PC-3 (cell line): Measurements from ENCODE around the gene PSMB2. TPM values are rescaled to one million over a fixed set of nuclear protein-coding genes. Genes with fewer than 3 reads are reported as not detected.

Experiments used
- ATAC-seq: fragments of 200-7000 bp; cut with Tn5 transposase; 2 replicates; pipeline ENCODE4 v1.9.1; 2020; ENCODE audit warnings: mild to moderate bottlenecking, moderate library complexity
- BruUV-seq: library from RNA; stranded (reverse); fragments of 400-500 nt; replicated peaks from 2 replicates; lab custom pipeline; 2021; lab: Mats Ljungman, UMichigan
- CTCF ChIA-PET: fragments of 300-600 bp; sonication (Branson Sonifier 250); formaldehyde crosslinking; loops from one replicate; lab custom pipeline; 2022; ENCODE audit warnings: antibody characterized with exemption; lab: Charles Lee
- POLR2A ChIA-PET: fragments of 300-600 bp; sonication (Branson Sonifier 250); formaldehyde crosslinking; loops from one replicate; lab custom pipeline; 2022; ENCODE audit warnings: antibody characterized with exemption; ENCODE audit not compliant: unreplicated experiment; lab: Charles Lee
- DNase-seq: peaks from one replicate; pipeline ENCODE4 v3.0.0-alpha.2; 2015
- H2AFZ ChIP-seq: fragments of 300-600 bp; sonication (generic); 2 replicates; pipeline ENCODE4 v1.6.0; 2016; ENCODE audit warnings: antibody characterized with exemption, low read length
- H3F3A ChIP-seq: fragments of 300-600 bp; sonication (generic); one replicate; pipeline ENCODE4 v1.6.0; 2017; ENCODE audit warnings: antibody characterized with exemption, low read length, control low read depth, mild to moderate bottlenecking; ENCODE audit not compliant: unreplicated experiment
- H3K27ac ChIP-seq: fragments of 300-600 bp; sonication (generic); 2 replicates; pipeline ENCODE4 v1.5.1; 2016; ENCODE audit warnings: mild to moderate bottlenecking, low read length
- H3K27me3 ChIP-seq: fragments of 300-600 bp; sonication (generic); 2 replicates; pipeline ENCODE4 v1.6.1; 2016; ENCODE audit warnings: low read length, mixed read lengths
- H3K36me3 ChIP-seq: fragments of 300-600 bp; sonication (generic); 2 replicates; pipeline ENCODE4 v1.6.1; 2016; ENCODE audit warnings: low read depth, mixed run types, low read length, mixed read lengths
- H3K4me1 ChIP-seq: fragments of 300-600 bp; sonication (generic); 2 replicates; pipeline ENCODE4 v1.5.1; 2016; ENCODE audit warnings: low read length; ENCODE audit not compliant: insufficient read depth
- H3K4me2 ChIP-seq: fragments of 300-600 bp; sonication (generic); 2 replicates; pipeline ENCODE4 v1.6.0; 2016; ENCODE audit warnings: low read length
- H3K4me3 ChIP-seq: fragments of 300-600 bp; sonication (generic); 2 replicates; pipeline ENCODE4 v1.5.1; 2016; ENCODE audit warnings: mild to moderate bottlenecking, low read length, mixed read lengths
- H3K79me2 ChIP-seq: fragments of 300-600 bp; sonication (generic); 2 replicates; pipeline ENCODE4 v1.6.1; 2017; ENCODE audit warnings: low read length, mixed read lengths
- H3K9ac ChIP-seq: fragments of 300-600 bp; sonication (generic); 2 replicates; pipeline ENCODE4 v1.6.0; 2016; ENCODE audit warnings: mild to moderate bottlenecking, low read length
- H3K9me2 ChIP-seq: fragments of 300-600 bp; sonication (generic); replicated peaks from 2 replicates; pipeline ENCODE4 v1.6.1; 2016; ENCODE audit warnings: mixed run types, low read length, mixed read lengths
- H3K9me3 ChIP-seq: fragments of 300-600 bp; sonication (generic); 2 replicates; pipeline ENCODE4 v1.6.1; 2016; ENCODE audit warnings: low read length, mixed read lengths
- H4K20me1 ChIP-seq: fragments of 300-600 bp; sonication (generic); 2 replicates; pipeline ENCODE4 v1.6.1; 2016; ENCODE audit warnings: low read length, mixed read lengths
- EZH2 ChIP-seq: fragments of 300-600 bp; sonication (generic); IDR thresholded peaks from one replicate; pipeline ENCODE4 v1.6.1; 2017; ENCODE audit warnings: antibody characterized with exemption, mild to moderate bottlenecking, low read length; ENCODE audit not compliant: unreplicated experiment
- EZH2phosphoT487 ChIP-seq: fragments of 300-600 bp; sonication (generic); IDR thresholded peaks from 2 replicates; pipeline ENCODE4 v1.6.1; 2018; ENCODE audit warnings: mild to moderate bottlenecking, antibody characterized with exemption, low read length, borderline replicate concordance
- intact Hi-C: fragments of 100-400 bp; cut with micrococcal nuclease; formaldehyde crosslinking; loops from 2 replicates; pipeline ENCODE4 v1.9.0; 2023
- total RNA-seq: library from RNA; depleted of rRNA; stranded (reverse); fragments of >200 nt; gene quantifications from 2 replicates; pipeline ENCODE4 v1.2.3, GENCODE V29; 2014
- TF ChIP-seq, protein P1 (sequence below): fragments of 300-600 bp; sonication (generic); conservative IDR thresholded peaks from 2 replicates; pipeline ENCODE4 v1.5.1; 2017; ENCODE audit warnings: antibody characterized with exemption, low read depth, mild to moderate bottlenecking, low read length

The PSMB2 gene
- total RNA-seq, 1 experiment from 2014 or later: 61.2 TPM

DNA sequence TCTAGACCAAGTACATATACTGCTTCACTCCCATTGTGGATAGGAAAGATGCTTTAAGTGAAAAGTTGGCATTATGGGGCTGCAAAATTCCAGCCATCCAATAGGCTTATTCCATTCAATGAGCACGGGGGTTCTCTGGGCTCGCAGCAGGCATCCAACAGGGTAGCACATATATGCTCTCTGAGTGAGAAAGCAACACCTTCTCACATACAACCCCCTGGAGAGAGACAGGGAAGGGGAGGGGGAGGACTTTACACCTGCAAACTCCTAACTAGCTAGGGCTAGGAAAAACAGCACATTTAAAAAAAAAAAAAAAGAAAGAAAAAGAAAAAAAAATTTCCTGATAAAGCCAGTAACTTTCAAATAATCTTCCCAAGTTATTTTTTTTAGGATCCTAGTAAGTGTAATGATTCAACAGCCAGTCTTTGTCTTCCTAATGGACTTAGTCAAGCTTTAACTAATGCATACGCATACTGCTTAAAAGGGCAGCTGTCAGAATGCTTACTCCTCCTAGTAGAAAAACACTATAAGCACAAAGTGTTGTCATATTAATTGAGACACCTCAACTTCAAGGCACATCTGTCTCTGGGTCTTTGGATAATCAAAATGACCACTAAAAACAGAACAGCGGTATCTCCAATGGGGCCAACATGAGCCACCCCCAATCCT is 18.7 kb downstream of the PSMB2 start:
- no peak overlapping the region for H3K9ac ChIP-seq
- ChIA-PET CTCF (no interaction called here), POLR2A (no interaction called here)
- H4K20me1 ChIP-seq: peaks cover 34% of the 10 kb centered on the region
- no peaks in the 10 kb centered on the region for H3F3A ChIP-seq
- TF ChIP-seq, protein P1, sequence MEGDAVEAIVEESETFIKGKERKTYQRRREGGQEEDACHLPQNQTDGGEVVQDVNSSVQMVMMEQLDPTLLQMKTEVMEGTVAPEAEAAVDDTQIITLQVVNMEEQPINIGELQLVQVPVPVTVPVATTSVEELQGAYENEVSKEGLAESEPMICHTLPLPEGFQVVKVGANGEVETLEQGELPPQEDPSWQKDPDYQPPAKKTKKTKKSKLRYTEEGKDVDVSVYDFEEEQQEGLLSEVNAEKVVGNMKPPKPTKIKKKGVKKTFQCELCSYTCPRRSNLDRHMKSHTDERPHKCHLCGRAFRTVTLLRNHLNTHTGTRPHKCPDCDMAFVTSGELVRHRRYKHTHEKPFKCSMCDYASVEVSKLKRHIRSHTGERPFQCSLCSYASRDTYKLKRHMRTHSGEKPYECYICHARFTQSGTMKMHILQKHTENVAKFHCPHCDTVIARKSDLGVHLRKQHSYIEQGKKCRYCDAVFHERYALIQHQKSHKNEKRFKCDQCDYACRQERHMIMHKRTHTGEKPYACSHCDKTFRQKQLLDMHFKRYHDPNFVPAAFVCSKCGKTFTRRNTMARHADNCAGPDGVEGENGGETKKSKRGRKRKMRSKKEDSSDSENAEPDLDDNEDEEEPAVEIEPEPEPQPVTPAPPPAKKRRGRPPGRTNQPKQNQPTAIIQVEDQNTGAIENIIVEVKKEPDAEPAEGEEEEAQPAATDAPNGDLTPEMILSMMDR: no peak
- TF ChIP-seq EZH2 (no peak), EZH2phosphoT487 (no peak)
- H3K27me3 ChIP-seq: no peaks in the 10 kb centered on the region
- ATAC-seq (no peak), DNase-seq (no peak)
- no peaks in the 10 kb centered on the region for H3K9me2 ChIP-seq
- H3K4me3 ChIP-seq: no peak overlapping the region
- BruUV-seq: no TSS peak
- intact Hi-C loops: no loop called here
- no peak overlapping the region for H2AFZ ChIP-seq
- H3K79me2 ChIP-seq: peaks cover 81% of the 10 kb centered on the region
- H3K36me3 ChIP-seq: peaks cover 50% of the 10 kb centered on the region
- no peaks in the 10 kb centered on the region for H3K4me1 ChIP-seq
- H3K9me3 ChIP-seq: no peaks in the 10 kb centered on the region
- H3K27ac ChIP-seq: no peak overlapping the region
- H3K4me2 ChIP-seq: no peak overlapping the region

DNA sequence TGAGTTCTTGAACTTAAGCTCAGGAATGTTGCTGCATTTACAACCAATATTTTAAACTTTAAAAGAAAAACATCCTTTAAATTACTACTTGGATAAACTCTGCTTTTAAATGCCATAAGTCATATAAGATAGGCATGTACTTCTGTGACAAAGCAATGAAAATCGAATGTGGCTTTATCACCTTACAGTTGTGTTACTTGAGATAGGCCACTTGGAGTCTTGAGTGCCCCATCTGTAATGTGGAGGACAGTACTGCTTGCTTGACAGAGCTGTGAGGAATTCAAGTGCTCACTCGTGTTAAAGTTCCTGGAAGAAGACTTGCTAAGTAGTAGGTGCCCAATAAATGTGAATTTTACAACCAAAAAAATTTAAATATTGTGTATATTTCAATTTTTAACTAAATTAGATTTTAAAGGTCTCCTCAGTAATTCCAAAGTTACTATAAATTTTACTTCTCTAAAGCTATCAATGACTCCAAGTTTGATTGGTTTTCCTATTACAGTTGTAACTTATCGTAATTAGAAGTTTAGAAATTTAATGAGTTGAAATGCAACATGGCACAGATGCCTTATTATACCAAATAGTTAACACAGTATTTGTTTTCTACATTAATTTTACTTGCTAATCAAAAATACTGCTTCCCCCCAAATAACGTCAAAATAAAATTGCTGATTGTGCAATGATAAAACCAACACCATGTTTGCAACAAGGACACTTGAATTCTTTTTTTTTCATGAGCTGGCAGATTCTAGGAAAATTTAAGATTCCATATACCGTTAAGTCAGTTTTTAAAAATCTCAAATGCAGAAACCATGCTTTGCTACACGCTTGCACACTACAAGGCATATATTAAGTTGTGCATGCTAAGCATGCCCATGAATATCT is 21.8 kb downstream of the PSMB2 start:
- DNase-seq (no peak), ATAC-seq (no peak)
- Histone ChIP-seq H3K79me2 (peaks cover 94% of the 10 kb centered on the region), H2AFZ (no peak overlapping the region), H3K4me2 (no peak overlapping the region), H3K27ac (no peak overlapping the region), H3K4me3 (no peak overlapping the region), H3F3A (no peaks in the 10 kb centered on the region), H3K27me3 (no peaks in the 10 kb centered on the region), H3K36me3 (peaks cover 52% of the 10 kb centered on the region), H3K9ac (no peak overlapping the region), H4K20me1 (peaks cover 45% of the 10 kb centered on the region), H3K9me3 (no peaks in the 10 kb centered on the region), H3K9me2 (no peaks in the 10 kb centered on the region), H3K4me1 (no peaks in the 10 kb centered on the region)
- POLR2A ChIA-PET: no interaction called here
- TF ChIP-seq EZH2: no peak
- TF ChIP-seq, protein P1: no peak
- TF ChIP-seq EZH2phosphoT487: no peak
- no TSS peak for BruUV-seq
- CTCF ChIA-PET: no interaction called here
- intact Hi-C loops: no loop called here

DNA sequence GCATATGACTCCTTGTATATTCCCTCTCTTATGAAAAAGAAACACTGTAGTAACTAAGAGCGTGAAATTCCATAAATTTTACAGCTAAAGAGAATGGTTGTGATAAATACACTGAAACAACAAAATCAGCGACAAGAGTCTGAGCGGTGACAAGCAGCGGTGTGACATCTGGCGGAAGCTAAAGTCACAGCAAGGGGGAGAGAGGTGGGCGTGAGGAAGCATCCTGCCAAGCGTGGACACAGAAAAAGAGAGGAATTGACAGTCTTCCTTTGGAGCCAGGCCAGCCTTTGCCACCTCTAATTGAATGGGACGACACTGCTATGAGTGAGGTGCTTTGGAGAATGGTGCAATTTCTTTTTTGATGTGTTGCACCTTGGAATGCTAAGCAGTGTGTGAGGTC is 25.9 kb downstream of the PSMB2 start:
- Histone ChIP-seq H3K9ac (no peak overlapping the region), H3K4me3 (no peak overlapping the region), H3F3A (no peaks in the 10 kb centered on the region), H2AFZ (no peak overlapping the region), H3K27ac (no peak overlapping the region), H3K36me3 (peaks cover 45% of the 10 kb centered on the region), H3K79me2 (peaks cover 92% of the 10 kb centered on the region), H3K4me1 (no peaks in the 10 kb centered on the region), H3K9me3 (no peaks in the 10 kb centered on the region), H4K20me1 (peaks cover 43% of the 10 kb centered on the region), H3K4me2 (no peak overlapping the region), H3K9me2 (no peaks in the 10 kb centered on the region), H3K27me3 (no peaks in the 10 kb centered on the region)
- intact Hi-C loops: no loop called here
- ChIA-PET CTCF (no interaction called here), POLR2A (no interaction called here)
- TF ChIP-seq EZH2phosphoT487: no peak
- TF ChIP-seq, protein P1: no peak
- TF ChIP-seq EZH2: no peak
- DNase-seq: no peak
- BruUV-seq: no TSS peak
- no peak for ATAC-seq
